ENCODE results near the gene KIAA1671.

DNA sequence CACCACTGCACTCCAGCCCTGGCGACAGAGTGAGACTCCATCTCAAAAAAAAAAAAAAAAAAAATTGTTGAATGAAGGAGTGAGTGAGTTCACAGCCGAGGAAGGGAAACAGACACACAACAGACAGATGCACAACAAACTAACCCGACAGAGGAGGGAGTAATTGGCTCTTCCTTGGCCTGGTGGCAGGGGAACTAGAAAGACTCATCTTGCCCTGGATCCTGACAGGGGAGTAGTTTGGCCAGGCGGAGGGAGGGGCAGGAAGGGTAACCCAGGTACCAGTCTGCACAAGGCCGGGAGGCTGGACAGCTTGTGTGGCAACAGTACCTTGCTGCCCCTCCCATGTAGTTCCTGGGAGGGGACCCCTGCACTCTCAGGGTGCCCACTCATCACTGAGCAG is 106.9 kb downstream of the KIAA1671 start:
- TF ChIP-seq CTCF (IDR thresholded peaks at IDR 0.05) (no peak), POLR2A (IDR thresholded peaks at IDR 0.05) (no peak)
